ENCODE results near the gene TBC1D16.

The TBC1D16 gene

GRCh38 chr17:79977708-79978547, 57.7 kb downstream of the TBC1D16 start:
- Histone ChIP-seq H3K4me3 (ENCODE audit: low read depth in 1 of 2, low read length in 1 of 2) (no peak overlapping the region), H3K4me1 (ENCODE audit: control insufficient read depth in 1 of 2, insufficient read depth in 1 of 2, low read depth in 1 of 2, low read length in 1 of 2) (no peaks in the 10 kb centered on the region), H3K9me3 (no peaks in the 10 kb centered on the region), H3K36me3 (no peaks in the 10 kb centered on the region), H3K27me3 (peaks cover 13% of the 10 kb centered on the region), H3K27ac (no peak overlapping the region)
- TF ChIP-seq, protein P1, sequence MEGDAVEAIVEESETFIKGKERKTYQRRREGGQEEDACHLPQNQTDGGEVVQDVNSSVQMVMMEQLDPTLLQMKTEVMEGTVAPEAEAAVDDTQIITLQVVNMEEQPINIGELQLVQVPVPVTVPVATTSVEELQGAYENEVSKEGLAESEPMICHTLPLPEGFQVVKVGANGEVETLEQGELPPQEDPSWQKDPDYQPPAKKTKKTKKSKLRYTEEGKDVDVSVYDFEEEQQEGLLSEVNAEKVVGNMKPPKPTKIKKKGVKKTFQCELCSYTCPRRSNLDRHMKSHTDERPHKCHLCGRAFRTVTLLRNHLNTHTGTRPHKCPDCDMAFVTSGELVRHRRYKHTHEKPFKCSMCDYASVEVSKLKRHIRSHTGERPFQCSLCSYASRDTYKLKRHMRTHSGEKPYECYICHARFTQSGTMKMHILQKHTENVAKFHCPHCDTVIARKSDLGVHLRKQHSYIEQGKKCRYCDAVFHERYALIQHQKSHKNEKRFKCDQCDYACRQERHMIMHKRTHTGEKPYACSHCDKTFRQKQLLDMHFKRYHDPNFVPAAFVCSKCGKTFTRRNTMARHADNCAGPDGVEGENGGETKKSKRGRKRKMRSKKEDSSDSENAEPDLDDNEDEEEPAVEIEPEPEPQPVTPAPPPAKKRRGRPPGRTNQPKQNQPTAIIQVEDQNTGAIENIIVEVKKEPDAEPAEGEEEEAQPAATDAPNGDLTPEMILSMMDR (IDR thresholded peaks at IDR 0.05) = no peak

DNA sequence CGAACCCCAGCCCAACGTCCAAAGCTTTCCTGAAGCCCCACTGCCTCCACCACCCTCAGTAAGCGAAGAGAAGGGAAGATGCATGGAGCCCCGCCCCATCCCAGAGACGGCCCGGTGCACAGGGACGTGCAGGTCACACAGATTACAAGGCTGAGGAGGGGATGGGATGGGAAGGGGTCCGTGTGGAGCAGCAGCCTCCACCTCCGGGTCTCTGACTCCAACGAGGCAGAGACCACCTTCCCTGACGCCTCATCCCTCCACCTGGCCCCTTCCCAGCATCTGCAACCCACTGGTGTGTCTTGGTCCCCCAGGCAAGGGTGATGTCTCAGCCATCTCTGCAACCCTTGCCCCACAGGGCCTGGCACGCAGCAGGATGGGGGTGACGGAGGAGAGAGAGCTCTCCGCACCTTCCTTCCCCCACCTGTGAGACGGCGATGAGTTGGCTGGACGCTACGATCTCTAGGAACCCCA, 58.5 kb downstream of the TBC1D16 start:
- TF ChIP-seq, protein P1 (IDR thresholded peaks at IDR 0.05) = no peak
- H3K36me3 ChIP-seq = no peaks in the 10 kb centered on the region
- H3K9me3 ChIP-seq = no peaks in the 10 kb centered on the region
- no peak overlapping the region for H3K4me3 ChIP-seq (ENCODE audit: low read depth in 1 of 2, low read length in 1 of 2)
- H3K4me1 ChIP-seq (ENCODE audit: control insufficient read depth in 1 of 2, insufficient read depth in 1 of 2, low read depth in 1 of 2, low read length in 1 of 2) = no peaks in the 10 kb centered on the region
- H3K27me3 ChIP-seq = peaks cover 16% of the 10 kb centered on the region
- H3K27ac ChIP-seq = no peak overlapping the region

- no peak overlapping the region for H3K27ac ChIP-seq
- H3K27me3 ChIP-seq = peaks cover 16% of the 10 kb centered on the region
- TF ChIP-seq, protein P1 (IDR thresholded peaks at IDR 0.05) = no peak
- H3K4me3 ChIP-seq (ENCODE audit: low read depth in 1 of 2, low read length in 1 of 2) = no peak overlapping the region
- no peaks in the 10 kb centered on the region for H3K36me3 ChIP-seq
- no peaks in the 10 kb centered on the region for H3K4me1 ChIP-seq (ENCODE audit: control insufficient read depth in 1 of 2, insufficient read depth in 1 of 2, low read depth in 1 of 2, low read length in 1 of 2)
- no peaks in the 10 kb centered on the region for H3K9me3 ChIP-seq
Observed at GRCh38 chr17:79976451-79976850, 59.2 kb downstream of the TBC1D16 start.

GRCh38 chr17:79975498-79976134, 60.1 kb downstream of the TBC1D16 start:
- Histone ChIP-seq H3K4me1 (ENCODE audit: control insufficient read depth in 1 of 2, insufficient read depth in 1 of 2, low read depth in 1 of 2, low read length in 1 of 2) (no peaks in the 10 kb centered on the region), H3K36me3 (no peaks in the 10 kb centered on the region), H3K9me3 (no peaks in the 10 kb centered on the region), H3K4me3 (ENCODE audit: low read depth in 1 of 2, low read length in 1 of 2) (no peak overlapping the region), H3K27me3 (peaks cover 16% of the 10 kb centered on the region), H3K27ac (no peak overlapping the region)
- TF ChIP-seq, protein P1 (IDR thresholded peaks at IDR 0.05) = no peak

DNA sequence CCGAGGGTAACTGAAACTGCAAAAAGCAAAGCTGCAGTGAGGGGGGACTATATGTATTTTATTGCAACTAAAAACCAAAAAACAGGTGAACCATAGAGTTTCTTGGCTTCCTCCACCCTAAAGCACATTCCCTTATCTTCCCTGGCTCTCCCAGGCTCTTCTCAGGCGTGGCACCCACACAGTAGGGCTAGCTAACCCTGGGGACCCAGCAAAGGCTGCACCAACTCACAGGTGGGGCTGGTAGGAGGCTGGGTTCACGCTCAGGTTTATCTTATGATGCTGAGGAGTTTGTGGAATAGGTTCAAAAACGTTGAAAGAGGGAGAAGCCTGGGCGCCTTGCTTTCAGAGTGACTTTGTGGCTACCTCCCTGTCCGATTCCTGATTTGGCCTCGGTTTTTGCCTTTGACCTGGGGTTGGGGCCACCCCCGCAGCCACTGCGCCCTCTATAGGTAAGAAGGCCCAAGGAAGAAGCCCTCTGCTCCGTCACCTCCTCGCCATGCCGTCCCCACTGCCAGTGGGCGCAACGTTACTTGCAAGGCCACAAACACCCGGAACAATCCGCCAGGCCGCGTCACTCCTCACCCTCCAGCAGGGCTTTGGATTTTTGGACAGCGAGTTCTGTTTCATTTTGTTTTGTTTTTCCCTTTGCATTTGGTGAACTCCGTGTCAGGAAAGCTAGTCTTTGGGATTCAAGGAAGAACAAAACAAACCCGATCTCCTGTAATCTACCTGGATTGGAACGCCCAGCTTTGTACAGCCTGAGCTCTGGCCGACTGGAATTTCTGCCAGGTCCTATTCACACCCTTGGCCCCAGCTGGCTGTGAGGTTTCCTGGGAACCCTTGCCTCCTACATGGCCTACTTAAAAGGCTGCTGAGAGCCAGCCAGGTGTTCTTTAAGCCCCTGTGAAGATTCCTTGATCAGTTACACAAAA, 60.8 kb downstream of the TBC1D16 start:
- Histone ChIP-seq H3K9me3 (no peaks in the 10 kb centered on the region), H3K4me3 (ENCODE audit: low read depth in 1 of 2, low read length in 1 of 2) (no peak overlapping the region), H3K4me1 (ENCODE audit: control insufficient read depth in 1 of 2, insufficient read depth in 1 of 2, low read depth in 1 of 2, low read length in 1 of 2) (no peaks in the 10 kb centered on the region), H3K27me3 (peaks cover 16% of the 10 kb centered on the region), H3K36me3 (no peaks in the 10 kb centered on the region), H3K27ac (no peak overlapping the region)
- TF ChIP-seq, protein P1 (IDR thresholded peaks at IDR 0.05) = no peak
